Mesendoderm (in vitro differentiated cells): Measurements from ENCODE around the gene PRDM1.

ENCODE experiments used
- DNase-seq: peaks from one replicate; pipeline ENCODE4 v3.0.0; 2013
- H2AK5ac ChIP-seq: 2 replicates; pipeline ENCODE4 v1.6.1; 2013; ENCODE audit warnings: low read length, inconsistent platforms
- H2BK120ac ChIP-seq: 2 replicates; pipeline ENCODE4 v1.6.1; 2013; ENCODE audit warnings: low read depth, mild to moderate bottlenecking, low read length, moderate library complexity, mixed read lengths
- H2BK15ac ChIP-seq: replicated peaks from 2 replicates; pipeline ENCODE4 v1.6.1; 2013; ENCODE audit warnings: low read depth, mild to moderate bottlenecking, moderate library complexity
- H2BK5ac ChIP-seq: 2 replicates; pipeline ENCODE4 v1.6.1; 2013; ENCODE audit warnings: low read length, inconsistent platforms
- H3K18ac ChIP-seq: 2 replicates; pipeline ENCODE4 v1.6.1; 2013; ENCODE audit warnings: mild to moderate bottlenecking, low read length, mixed read lengths
- H3K23ac ChIP-seq: one replicate; pipeline ENCODE4 v1.6.1; 2013; ENCODE audit warnings: low read length
- H3K27ac ChIP-seq: 2 replicates; pipeline ENCODE4 v1.5.1; 2013; ENCODE audit warnings: low read depth, mild to moderate bottlenecking, inconsistent platforms, low read length, moderate library complexity
- H3K27me3 ChIP-seq: 2 replicates; pipeline ENCODE4 v1.6.1; 2013; ENCODE audit warnings: low read length, control low read depth, mild to moderate bottlenecking, inconsistent platforms; ENCODE audit not compliant: insufficient read depth, poor library complexity
- H3K36me3 ChIP-seq: 2 replicates; pipeline ENCODE4 v1.6.1; 2013; ENCODE audit warnings: low read length, inconsistent platforms; ENCODE audit not compliant: control insufficient read depth, insufficient read depth
- H3K4ac ChIP-seq: one replicate; pipeline ENCODE4 v1.6.1; 2013; ENCODE audit warnings: low read depth, mild to moderate bottlenecking, low read length, moderate library complexity
- H3K4me1 ChIP-seq: 2 replicates; pipeline ENCODE4 v1.6.1; 2013; ENCODE audit warnings: low read depth, low read length, inconsistent platforms; ENCODE audit not compliant: control insufficient read depth
- H3K4me2 ChIP-seq: 2 replicates; pipeline ENCODE4 v1.6.1; 2013; ENCODE audit warnings: low read length
- H3K4me3 ChIP-seq: 2 replicates; pipeline ENCODE4 v1.5.1; 2013; ENCODE audit warnings: mild to moderate bottlenecking, low read length
- H3K56ac ChIP-seq: one replicate; pipeline ENCODE4 v1.6.1; 2013; ENCODE audit warnings: low read length
- H3K79me1 ChIP-seq: 2 replicates; pipeline ENCODE4 v1.6.1; 2013; ENCODE audit warnings: low read length, inconsistent platforms
- H3K79me2 ChIP-seq: 2 replicates; pipeline ENCODE4 v1.6.1; 2013; ENCODE audit warnings: mild to moderate bottlenecking, low read length; ENCODE audit not compliant: control insufficient read depth, insufficient read depth
- H3K9ac ChIP-seq: 2 replicates; pipeline ENCODE4 v1.6.1; 2013; ENCODE audit warnings: low read length, inconsistent platforms
- H4K5ac ChIP-seq: one replicate; pipeline ENCODE4 v1.6.1; 2013; ENCODE audit warnings: low read length
- H4K8ac ChIP-seq: one replicate; pipeline ENCODE4 v1.6.1; 2013; ENCODE audit warnings: low read depth, mild to moderate bottlenecking, control low read depth, low read length, moderate library complexity
- WGBS: extraction: QIAGEN DNeasy Blood & Tissue Kit; methylation state at CpG from one replicate; pipeline ENCODE4 v1.1.7; 2013; ENCODE audit warnings: low lambda C conversion rate, missing lambda C conversion rate; ENCODE audit not compliant: insufficient coverage; ENCODE audit errors: extremely low coverage; 5-methylcytosine and 5-hydroxymethylcytosine counted together

Gene PRDM1

DNA sequence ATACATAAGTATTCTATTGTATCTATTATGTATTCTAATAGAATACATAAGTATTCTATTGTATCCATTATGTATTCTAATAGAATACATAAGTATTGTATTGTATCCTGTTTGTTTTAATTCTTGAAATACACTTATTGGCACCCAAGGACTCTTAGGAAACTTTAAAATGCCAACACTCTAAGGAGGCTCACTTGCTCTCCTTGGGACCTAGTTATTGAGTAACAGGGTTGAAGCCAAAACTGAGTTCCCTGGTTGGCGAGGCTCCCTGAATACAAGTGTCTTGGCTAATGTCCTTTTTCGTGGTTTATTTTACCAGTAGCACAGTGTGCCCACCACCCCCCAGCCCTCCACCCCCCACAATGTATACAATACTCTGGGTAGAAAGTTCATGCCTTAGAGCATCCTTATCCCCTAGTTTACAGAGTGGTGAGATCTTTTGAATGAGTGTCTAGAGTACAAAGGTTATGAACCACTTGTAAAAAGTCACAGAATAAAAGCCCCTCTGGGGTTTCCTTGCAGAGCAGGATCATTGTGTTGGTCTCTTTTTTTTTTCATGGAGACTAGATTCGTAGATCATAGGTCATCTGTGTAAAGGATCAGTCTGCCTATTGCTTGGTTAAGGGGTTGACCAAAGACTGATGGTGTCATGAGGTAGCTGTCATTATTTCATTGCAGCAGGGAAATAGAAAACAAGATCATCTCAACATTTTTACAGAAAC is 32.5 kb upstream of the PRDM1 start:
- Histone ChIP-seq H2BK120ac (no peak overlapping the region), H3K18ac (no peak overlapping the region), H3K79me1 (no peaks in the 10 kb centered on the region), H3K9ac (no peak overlapping the region), H3K56ac (no peak overlapping the region), H3K4me1 (peaks cover 6% of the 10 kb centered on the region), H3K27me3 (no peaks in the 10 kb centered on the region), H2BK15ac (no peak overlapping the region), H3K36me3 (no peaks in the 10 kb centered on the region), H3K4me3 (no peak overlapping the region), H4K8ac (no peak overlapping the region), H2BK5ac (no peak overlapping the region), H4K5ac (no peak overlapping the region), H2AK5ac (no peak overlapping the region), H3K23ac (no peak overlapping the region), H3K4ac (no peak overlapping the region), H3K4me2 (no peak overlapping the region), H3K79me2 (no peaks in the 10 kb centered on the region), H3K27ac (no peak overlapping the region)
- DNase-seq = no peak
- WGBS = no CpG with 5 or more reads among the region's 3 CpGs

DNA sequence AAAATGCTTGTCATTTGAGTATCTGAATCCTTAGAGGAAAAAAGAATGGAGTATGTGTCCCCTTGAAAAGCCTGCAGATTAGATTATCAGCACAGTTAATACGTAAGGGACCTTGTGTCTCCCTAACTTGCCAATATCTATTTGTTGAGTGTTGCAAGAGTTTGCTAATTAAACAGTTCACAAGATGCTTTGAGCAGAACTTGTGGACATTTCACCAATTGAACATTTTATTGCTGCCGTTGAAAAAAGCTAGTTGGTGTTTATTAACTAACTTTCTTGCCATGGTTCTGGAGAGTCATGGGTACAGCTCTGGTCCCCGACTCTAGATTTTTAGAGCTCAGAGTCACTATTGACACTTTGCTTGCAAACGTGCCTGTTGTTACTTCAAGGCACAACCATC is 30.6 kb upstream of the PRDM1 start:
- no peak overlapping the region for H4K5ac ChIP-seq
- H3K27me3 ChIP-seq = no peaks in the 10 kb centered on the region
- no peaks in the 10 kb centered on the region for H3K79me1 ChIP-seq
- no peak overlapping the region for H3K56ac ChIP-seq
- H2BK120ac ChIP-seq = no peak overlapping the region
- DNase-seq = no peak
- no peak overlapping the region for H3K18ac ChIP-seq
- H3K36me3 ChIP-seq = no peaks in the 10 kb centered on the region
- no peak overlapping the region for H3K27ac ChIP-seq
- H3K79me2 ChIP-seq = no peaks in the 10 kb centered on the region
- H3K4me2 ChIP-seq = no peak overlapping the region
- no peak overlapping the region for H3K23ac ChIP-seq
- no peak overlapping the region for H2AK5ac ChIP-seq
- no peak overlapping the region for H3K4ac ChIP-seq
- peaks cover 6% of the 10 kb centered on the region for H3K4me1 ChIP-seq
- H4K8ac ChIP-seq = no peak overlapping the region
- H2BK15ac ChIP-seq = no peak overlapping the region
- H2BK5ac ChIP-seq = no peak overlapping the region
- H3K4me3 ChIP-seq = no peak overlapping the region
- H3K9ac ChIP-seq = no peak overlapping the region
- no CpG with 5 or more reads among the region's 4 CpGs for WGBS

DNA sequence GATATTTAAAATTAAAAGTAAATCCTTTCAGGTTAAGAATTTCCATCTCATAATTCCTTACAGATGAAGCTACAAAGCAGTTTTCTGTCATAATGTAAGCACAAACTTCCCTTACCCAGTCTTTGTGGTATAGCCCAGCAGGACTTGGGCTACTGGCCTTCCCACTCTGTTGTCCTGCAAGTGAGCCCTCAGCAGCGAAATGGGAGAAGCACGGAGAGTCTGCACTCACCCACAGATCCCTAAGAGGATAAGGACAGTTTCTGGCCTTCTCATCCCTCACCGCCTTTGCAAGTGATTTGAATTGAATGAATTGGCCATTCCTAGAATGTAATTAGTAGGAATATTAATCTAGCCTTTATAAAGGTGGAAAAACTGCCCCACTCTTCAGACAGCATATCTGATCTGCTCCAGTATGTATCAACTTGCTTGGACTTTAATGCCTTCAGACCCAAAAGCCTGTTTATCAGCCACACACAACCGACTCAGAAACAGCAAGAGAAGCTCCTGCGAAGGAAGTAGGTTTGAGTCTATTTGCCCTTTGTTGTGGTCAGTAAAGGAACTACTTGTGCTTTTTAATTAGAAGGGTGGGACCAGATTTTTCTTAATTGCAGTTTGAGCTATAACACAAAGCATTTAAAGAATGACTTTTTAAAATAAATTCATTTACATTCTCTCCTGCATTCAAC is 29.9 kb upstream of the PRDM1 start:
- no peak overlapping the region for H2BK5ac ChIP-seq
- no peak overlapping the region for H3K4ac ChIP-seq
- no peaks in the 10 kb centered on the region for H3K79me2 ChIP-seq
- H3K27me3 ChIP-seq = no peaks in the 10 kb centered on the region
- no peak overlapping the region for H2BK120ac ChIP-seq
- peak; percentile 51 for DNase-seq
- H3K27ac ChIP-seq = no peak overlapping the region
- no peaks in the 10 kb centered on the region for H3K79me1 ChIP-seq
- H3K18ac ChIP-seq = peak overlapping the region; percentile 70
- no peaks in the 10 kb centered on the region for H3K36me3 ChIP-seq
- H3K23ac ChIP-seq = no peak overlapping the region
- H4K8ac ChIP-seq = no peak overlapping the region
- H3K9ac ChIP-seq = no peak overlapping the region
- H4K5ac ChIP-seq = no peak overlapping the region
- H3K4me3 ChIP-seq = no peak overlapping the region
- peak overlapping the region; percentile 20 for H3K56ac ChIP-seq
- no peak overlapping the region for H2AK5ac ChIP-seq
- no peak overlapping the region for H3K4me2 ChIP-seq
- peak overlapping the region; percentile 67 for H2BK15ac ChIP-seq
- H3K4me1 ChIP-seq = peaks cover 5% of the 10 kb centered on the region
- no CpG with 5 or more reads among the region's 5 CpGs for WGBS

DNA sequence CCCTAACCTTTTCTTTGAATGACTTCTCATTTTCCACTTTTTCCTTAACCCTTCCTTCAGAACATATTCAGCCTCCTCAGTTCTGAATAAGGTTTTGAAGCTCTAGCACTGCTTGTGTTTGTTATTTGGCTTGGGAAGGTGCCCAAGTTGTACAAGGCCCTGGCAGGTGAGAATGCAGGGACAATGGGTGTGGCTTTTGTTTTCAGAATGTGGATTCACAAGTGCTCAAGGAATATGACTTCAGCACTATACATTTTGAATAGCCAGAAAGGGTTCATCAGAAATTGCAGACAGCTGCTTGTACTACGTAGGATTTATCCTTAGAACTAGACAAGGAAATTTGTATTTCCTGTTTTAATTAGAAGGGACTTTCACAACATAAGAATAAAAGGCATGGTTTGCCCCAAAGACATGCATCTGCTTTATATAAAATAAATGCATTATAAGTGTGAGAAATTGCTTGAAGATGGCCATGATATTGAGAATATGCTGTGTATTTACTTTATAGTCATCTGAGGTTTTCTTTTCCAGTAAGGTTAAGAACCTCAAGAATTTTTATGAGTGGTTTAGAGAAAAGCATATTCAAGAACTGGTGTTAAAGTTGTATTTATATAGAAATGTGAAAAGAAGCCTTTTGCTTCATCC is 29.3 kb upstream of the PRDM1 start:
- Histone ChIP-seq H3K4ac (no peak overlapping the region), H4K5ac (no peak overlapping the region), H3K4me1 (peaks cover 3% of the 10 kb centered on the region), H3K23ac (no peak overlapping the region), H3K18ac (no peak overlapping the region), H3K79me2 (no peaks in the 10 kb centered on the region), H3K56ac (no peak overlapping the region), H3K27ac (no peak overlapping the region), H3K36me3 (no peaks in the 10 kb centered on the region), H2BK5ac (no peak overlapping the region), H2AK5ac (no peak overlapping the region), H3K79me1 (no peaks in the 10 kb centered on the region), H3K27me3 (no peaks in the 10 kb centered on the region), H3K4me3 (no peak overlapping the region), H3K4me2 (no peak overlapping the region), H2BK15ac (no peak overlapping the region), H4K8ac (no peak overlapping the region), H3K9ac (no peak overlapping the region), H2BK120ac (no peak overlapping the region)
- WGBS = no CpG with 5 or more reads among the region's 1 CpG
- no peak for DNase-seq

DNA sequence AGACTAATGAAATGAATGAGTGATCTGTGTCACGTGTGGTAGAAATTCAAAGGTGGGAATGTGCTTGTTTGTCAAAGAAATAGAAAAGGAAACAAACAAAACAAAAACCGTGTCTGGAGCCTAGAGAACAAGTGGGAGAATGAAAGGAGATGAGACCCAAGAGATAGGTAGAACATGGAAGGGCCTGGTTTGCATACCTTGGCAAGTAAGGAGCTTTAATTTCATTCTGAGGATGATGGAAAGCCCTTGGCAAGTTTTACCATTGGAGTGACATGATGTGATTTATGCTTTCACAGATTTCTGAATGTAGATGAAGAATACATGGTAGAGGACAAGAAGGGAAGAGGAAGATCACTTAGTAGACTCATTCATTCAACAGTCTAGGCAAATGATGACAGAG is 26.8 kb upstream of the PRDM1 start:
- H3K4me1 ChIP-seq = peaks cover 12% of the 10 kb centered on the region
- no peak overlapping the region for H2BK5ac ChIP-seq
- WGBS = no CpG with 5 or more reads among the region's 2 CpGs
- no peak overlapping the region for H3K4me2 ChIP-seq
- H3K79me2 ChIP-seq = no peaks in the 10 kb centered on the region
- H2BK15ac ChIP-seq = no peak overlapping the region
- H2BK120ac ChIP-seq = no peak overlapping the region
- H2AK5ac ChIP-seq = no peak overlapping the region
- no peak overlapping the region for H3K56ac ChIP-seq
- no peak overlapping the region for H3K4ac ChIP-seq
- H3K27ac ChIP-seq = no peak overlapping the region
- no peak overlapping the region for H3K4me3 ChIP-seq
- no peaks in the 10 kb centered on the region for H3K36me3 ChIP-seq
- no peak for DNase-seq
- H3K18ac ChIP-seq = no peak overlapping the region
- H4K5ac ChIP-seq = no peak overlapping the region
- H3K23ac ChIP-seq = no peak overlapping the region
- no peak overlapping the region for H4K8ac ChIP-seq
- no peak overlapping the region for H3K9ac ChIP-seq
- H3K79me1 ChIP-seq = no peaks in the 10 kb centered on the region
- H3K27me3 ChIP-seq = no peaks in the 10 kb centered on the region
